Measurements from ENCODE around the gene POU2AF1.
"Not testable (repeated sequence)": the region's sequence is repeated elsewhere in the genome, so short reads cannot be mapped to it uniquely, and the experiment has no call there.

POU2AF1 gene

DNA sequence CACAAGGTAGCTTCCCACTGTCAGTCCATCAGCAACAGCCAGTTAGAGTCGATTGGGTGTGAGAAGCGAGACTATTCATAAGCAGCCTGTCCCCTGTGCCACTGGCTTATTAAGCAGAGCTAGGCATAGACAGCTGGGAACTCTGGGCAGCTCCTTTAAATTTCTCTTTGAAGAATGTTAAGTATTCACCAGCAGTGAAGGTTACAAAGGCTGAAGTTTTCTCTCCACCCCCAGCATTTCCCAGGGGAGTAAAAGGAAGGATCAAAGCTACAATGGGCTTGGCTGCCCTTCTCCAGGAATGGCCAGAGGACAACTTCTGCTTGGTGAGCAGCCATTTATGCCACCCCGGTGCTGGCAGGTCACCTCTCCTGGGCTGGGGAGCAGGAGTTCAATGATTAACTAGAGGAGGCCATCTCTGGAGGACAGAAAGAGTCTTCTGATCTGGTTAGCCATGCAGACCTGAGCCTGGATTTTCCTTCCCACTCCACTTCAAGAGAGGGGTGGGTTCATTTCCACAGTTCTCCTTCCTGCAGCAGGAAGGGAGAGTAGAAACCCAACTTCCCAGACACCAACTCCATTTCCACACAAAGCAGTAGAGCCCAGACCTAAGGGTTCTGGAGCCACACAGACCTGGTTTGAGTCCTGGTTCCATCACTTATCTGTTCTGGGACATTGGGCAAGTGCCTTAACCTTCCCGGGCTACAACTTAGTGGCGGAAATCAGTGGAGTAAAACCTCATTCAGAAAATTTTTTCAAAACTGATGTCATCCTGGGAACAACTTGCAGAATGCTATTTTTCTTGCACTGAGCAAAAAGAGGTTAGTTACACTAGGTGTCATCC, 58.1 kb downstream of the POU2AF1 start:
- H3K4me3 ChIP-seq (replicated peaks; ENCODE audit: low read depth, low read length): no peak overlapping the region
- TF ChIP-seq, protein P1, sequence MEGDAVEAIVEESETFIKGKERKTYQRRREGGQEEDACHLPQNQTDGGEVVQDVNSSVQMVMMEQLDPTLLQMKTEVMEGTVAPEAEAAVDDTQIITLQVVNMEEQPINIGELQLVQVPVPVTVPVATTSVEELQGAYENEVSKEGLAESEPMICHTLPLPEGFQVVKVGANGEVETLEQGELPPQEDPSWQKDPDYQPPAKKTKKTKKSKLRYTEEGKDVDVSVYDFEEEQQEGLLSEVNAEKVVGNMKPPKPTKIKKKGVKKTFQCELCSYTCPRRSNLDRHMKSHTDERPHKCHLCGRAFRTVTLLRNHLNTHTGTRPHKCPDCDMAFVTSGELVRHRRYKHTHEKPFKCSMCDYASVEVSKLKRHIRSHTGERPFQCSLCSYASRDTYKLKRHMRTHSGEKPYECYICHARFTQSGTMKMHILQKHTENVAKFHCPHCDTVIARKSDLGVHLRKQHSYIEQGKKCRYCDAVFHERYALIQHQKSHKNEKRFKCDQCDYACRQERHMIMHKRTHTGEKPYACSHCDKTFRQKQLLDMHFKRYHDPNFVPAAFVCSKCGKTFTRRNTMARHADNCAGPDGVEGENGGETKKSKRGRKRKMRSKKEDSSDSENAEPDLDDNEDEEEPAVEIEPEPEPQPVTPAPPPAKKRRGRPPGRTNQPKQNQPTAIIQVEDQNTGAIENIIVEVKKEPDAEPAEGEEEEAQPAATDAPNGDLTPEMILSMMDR (IDR thresholded peaks at IDR 0.05; ENCODE audit: low read depth, low read length, missing control alignments): no peak
- DNase-seq (ENCODE audit: extremely low read depth, low read depth): no peak

DNA sequence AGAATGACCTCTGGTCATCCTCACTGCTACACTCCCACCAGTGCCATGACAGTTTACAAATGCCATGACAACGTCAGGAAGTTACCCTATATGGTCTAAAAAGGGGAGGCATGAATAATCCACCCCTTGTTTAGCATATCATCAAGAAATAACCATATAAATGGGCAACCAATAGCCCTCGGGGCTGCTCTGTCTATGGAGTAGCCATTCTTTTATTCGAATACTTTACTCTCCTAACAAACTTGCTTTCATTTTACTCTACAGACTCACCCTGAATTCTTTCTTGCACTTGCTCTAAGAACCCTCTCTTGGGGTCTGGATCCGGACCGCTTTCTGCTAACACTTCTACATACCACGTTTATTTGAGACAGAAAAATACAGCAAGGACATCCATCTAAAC, 58.9 kb downstream of the POU2AF1 start:
- not testable (repeated sequence) for DNase-seq (ENCODE audit: extremely low read depth, low read depth); H3K4me3 ChIP-seq (replicated peaks; ENCODE audit: low read depth, low read length)

DNA sequence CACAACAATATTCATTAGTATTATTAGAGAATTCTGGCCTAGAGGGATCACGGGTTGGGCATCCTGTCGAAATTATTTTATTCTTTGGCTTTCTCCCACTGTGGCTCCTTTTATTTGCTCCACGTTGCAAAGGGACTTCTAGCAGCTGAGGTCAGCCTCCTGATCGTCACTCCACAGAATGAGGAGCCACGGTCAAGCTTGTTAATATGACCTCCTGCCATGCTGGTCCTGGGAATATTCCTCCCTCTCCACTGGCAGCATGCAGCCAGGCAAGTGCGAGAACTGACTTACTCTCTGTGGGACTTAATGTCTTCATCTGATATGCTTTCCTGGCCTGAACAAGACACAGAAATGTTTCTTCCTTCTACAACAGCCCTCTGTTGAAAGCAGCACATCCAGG, 59.8 kb downstream of the POU2AF1 start:
- no peak for DNase-seq (ENCODE audit: extremely low read depth, low read depth)

DNA sequence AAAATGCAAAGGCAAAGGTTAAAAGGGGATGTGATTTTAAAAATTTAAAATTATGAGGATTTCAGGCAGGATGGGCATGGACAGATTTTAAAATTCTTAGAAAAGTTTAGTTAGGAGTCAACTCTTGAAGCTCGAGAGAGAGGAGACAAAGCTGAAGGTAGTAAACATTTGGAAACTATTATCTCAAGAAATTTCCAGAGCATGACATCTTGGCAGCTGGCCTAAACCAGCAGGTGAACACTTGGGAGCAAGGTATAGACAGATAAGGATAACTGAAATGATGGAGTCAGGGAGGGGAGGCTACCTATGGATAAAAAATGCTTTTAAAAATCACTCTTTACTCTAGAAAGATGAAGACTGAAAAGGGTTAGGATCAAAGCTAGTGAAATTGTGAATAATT, 67.0 kb downstream of the POU2AF1 start:
- TF ChIP-seq, protein P1 (IDR thresholded peaks at IDR 0.05; ENCODE audit: low read depth, low read length, missing control alignments): no peak
- H3K4me3 ChIP-seq (replicated peaks; ENCODE audit: low read depth, low read length): no peak overlapping the region
- DNase-seq (ENCODE audit: extremely low read depth, low read depth): no peak

More for the DNA sequence above, 59.8 kb downstream of the POU2AF1 start:
- no peak overlapping the region for H3K4me3 ChIP-seq (replicated peaks; ENCODE audit: low read depth, low read length)
- TF ChIP-seq, protein P1 (IDR thresholded peaks at IDR 0.05; ENCODE audit: low read depth, low read length, missing control alignments): no peak

DNA sequence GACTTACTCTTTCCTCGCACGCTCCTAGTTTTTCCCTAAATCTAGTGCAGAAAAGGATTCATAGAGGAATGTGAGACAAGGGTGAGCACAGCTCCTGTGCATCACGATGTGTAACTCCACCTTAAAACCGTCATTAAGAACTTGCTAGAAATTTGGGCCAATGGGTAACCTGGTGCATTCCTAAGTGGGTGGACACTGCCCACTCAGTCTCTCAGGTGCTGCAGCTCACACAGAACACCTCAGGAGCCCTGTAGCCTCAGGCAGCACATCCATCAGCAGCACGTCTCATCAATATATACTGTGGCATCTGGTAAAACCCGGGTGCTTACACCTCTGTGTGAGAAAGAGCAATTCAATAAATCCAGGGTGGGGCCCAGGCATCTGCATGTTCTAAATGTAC, 68.4 kb downstream of the POU2AF1 start:
- TF ChIP-seq, protein P1 (IDR thresholded peaks at IDR 0.05; ENCODE audit: low read depth, low read length, missing control alignments): no peak
- DNase-seq (ENCODE audit: extremely low read depth, low read depth): no peak
- no peak overlapping the region for H3K4me3 ChIP-seq (replicated peaks; ENCODE audit: low read depth, low read length)

DNA sequence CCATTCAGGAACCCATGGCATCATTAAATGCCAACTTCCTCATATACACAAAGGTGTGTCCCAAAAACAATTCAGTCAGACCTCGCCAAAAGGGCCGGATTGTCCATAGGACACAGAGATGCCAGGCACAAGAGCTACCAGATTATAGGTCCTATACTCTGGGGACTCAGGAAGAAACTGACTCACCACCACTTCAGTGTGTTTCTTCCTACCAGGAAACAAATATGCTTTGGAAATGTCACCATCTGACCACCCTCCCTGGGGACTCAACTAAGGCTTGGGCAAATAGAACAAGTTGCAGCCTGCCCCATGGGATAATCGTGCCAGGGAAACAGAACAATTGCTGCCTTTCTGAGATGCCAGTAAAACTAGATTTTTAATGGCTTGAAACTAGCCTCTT, 69.0 kb downstream of the POU2AF1 start:
- H3K4me3 ChIP-seq (replicated peaks; ENCODE audit: low read depth, low read length): no peak overlapping the region
- TF ChIP-seq, protein P1 (IDR thresholded peaks at IDR 0.05; ENCODE audit: low read depth, low read length, missing control alignments): no peak
- no peak for DNase-seq (ENCODE audit: extremely low read depth, low read depth)

DNA sequence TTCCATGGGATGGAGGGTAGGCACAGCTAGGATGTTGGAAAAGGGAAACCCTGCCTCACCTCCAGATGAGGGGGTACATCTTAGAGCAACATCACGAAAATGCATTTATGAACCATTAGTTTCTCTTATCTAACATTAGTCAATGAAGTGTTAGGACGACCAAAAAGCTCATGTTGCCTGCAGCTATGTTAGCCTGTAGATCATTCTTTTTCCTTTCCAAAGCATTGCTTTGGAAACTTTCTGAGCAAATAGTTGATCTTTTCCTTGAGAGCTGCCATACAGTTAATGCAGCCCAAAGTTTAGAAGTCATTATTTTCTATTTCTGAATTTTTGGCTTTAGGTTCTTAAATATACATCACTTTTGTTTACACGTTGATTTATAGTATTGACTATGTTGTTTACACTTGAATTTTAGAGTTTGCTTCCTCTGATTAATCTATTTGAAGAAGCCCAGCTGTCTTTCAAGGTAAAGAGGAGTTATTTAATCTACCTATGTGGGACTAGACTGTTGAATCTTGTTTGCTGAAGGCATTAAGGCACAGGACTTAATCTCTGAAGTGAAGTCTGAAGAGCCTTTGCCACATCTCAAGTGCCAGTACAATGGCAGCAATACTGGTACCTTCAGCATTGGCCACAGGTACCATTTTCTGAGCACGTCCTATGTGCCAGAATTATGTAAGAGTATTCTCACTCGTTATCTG, 69.7 kb downstream of the POU2AF1 start:
- TF ChIP-seq, protein P1 (IDR thresholded peaks at IDR 0.05; ENCODE audit: low read depth, low read length, missing control alignments): no peak
- DNase-seq (ENCODE audit: extremely low read depth, low read depth): no peak
- H3K4me3 ChIP-seq (replicated peaks; ENCODE audit: low read depth, low read length): no peak overlapping the region
